Breast epithelium (tissue), 3 donors: ENCODE measurements around the gene CTNNA3.

Experiments used
- CTCF ChIP-seq, 3 donors: fragments of 450-650 bp; IDR thresholded peaks; one replicate each; pipeline ENCODE4 v1.5.1; 2016 to 2017; ENCODE audit warnings: antibody characterized with exemption in 3 of 3, mild to moderate bottlenecking in 3 of 3, moderate library complexity in 3 of 3
- POLR2A ChIP-seq: fragments of 450-650 bp; IDR thresholded peaks from one replicate; pipeline ENCODE4 v1.6.1; 2016; ENCODE audit warnings: antibody characterized with exemption, mild to moderate bottlenecking, moderate library complexity

- TF ChIP-seq POLR2A (no peak), CTCF (IDR thresholded peaks at IDR 0.05) (no peak)
These were observed 168.6 kb downstream of the CTNNA3 start for GRCh38 chr10:67527351-67527750.
